H9 (cell line): Measurements from ENCODE around the gene TNKS1BP1. TPM values are rescaled to one million over a fixed set of nuclear protein-coding genes. Genes with fewer than 3 reads are reported as not detected.
A peak's percentile ranks its signal among the peaks of the same experiment; 100 is the strongest.

Source experiments
- DNase-seq: peaks from one replicate; pipeline ENCODE4 v3.0.0-alpha.2; 2017
- H2AFZ ChIP-seq: one replicate; pipeline ENCODE4 v1.6.1; 2013; ENCODE audit warnings: mild to moderate bottlenecking, low read length, control low read depth, moderate library complexity
- H2AK5ac ChIP-seq: 2 replicates; pipeline ENCODE4 v1.6.1; 2013; ENCODE audit warnings: low read length, control low read depth, mixed read lengths; ENCODE audit not compliant: insufficient read length
- H2BK120ac ChIP-seq: one replicate; pipeline ENCODE4 v1.6.1; 2013; ENCODE audit warnings: low read depth, mild to moderate bottlenecking, low read length, control low read depth, inconsistent platforms; ENCODE audit not compliant: poor library complexity, severe bottlenecking
- H2BK12ac ChIP-seq: 2 replicates; pipeline ENCODE4 v1.6.1; 2013; ENCODE audit warnings: low read length, control low read depth, mixed read lengths, low read depth; ENCODE audit not compliant: insufficient read length
- H2BK15ac ChIP-seq: 2 replicates; pipeline ENCODE4 v1.6.1; 2013; ENCODE audit warnings: low read depth, low read length, control low read depth
- H2BK20ac ChIP-seq: one replicate; pipeline ENCODE4 v1.6.1; 2013; ENCODE audit warnings: low read depth, mild to moderate bottlenecking, low read length, control low read depth, inconsistent platforms; ENCODE audit not compliant: poor library complexity, severe bottlenecking
- H2BK5ac ChIP-seq: 2 replicates; pipeline ENCODE4 v1.6.1; 2013; ENCODE audit warnings: low read length, control low read depth, mixed read lengths; ENCODE audit not compliant: insufficient read length
- H3K14ac ChIP-seq: 2 replicates; pipeline ENCODE4 v1.6.1; 2013; ENCODE audit warnings: low read length, control low read depth; ENCODE audit not compliant: insufficient read depth
- H3K18ac ChIP-seq: 2 replicates; pipeline ENCODE4 v1.6.1; 2013; ENCODE audit warnings: low read depth, mild to moderate bottlenecking, mixed read lengths, low read length, control low read depth; ENCODE audit not compliant: insufficient read length
- H3K23ac ChIP-seq: 2 replicates; pipeline ENCODE4 v1.6.1; 2013; ENCODE audit warnings: low read length, control low read depth, mixed read lengths, low read depth; ENCODE audit not compliant: insufficient read length
- H3K23me2 ChIP-seq: 2 replicates; pipeline ENCODE4 v1.6.1; 2013; ENCODE audit warnings: low read depth, mild to moderate bottlenecking, mixed read lengths, low read length, control low read depth; ENCODE audit not compliant: insufficient read length, poor library complexity, severe bottlenecking
- H3K27ac ChIP-seq: 2 replicates; pipeline ENCODE4 v1.5.1; 2013; ENCODE audit warnings: low read length, control low read depth, mixed read lengths, low read depth; ENCODE audit not compliant: insufficient read length
- H3K27me3 ChIP-seq: 2 replicates; pipeline ENCODE4 v1.6.1; 2013; ENCODE audit warnings: low read length, control low read depth, inconsistent platforms; ENCODE audit not compliant: insufficient read depth
- H3K4ac ChIP-seq: 2 replicates; pipeline ENCODE4 v1.6.1; 2013; ENCODE audit warnings: low read depth, mild to moderate bottlenecking, control low read depth, inconsistent platforms, low read length, moderate library complexity
- H3K4me1 ChIP-seq: 2 replicates; pipeline ENCODE4 v1.6.1; 2013; ENCODE audit warnings: low read length, control low read depth, inconsistent platforms; ENCODE audit not compliant: insufficient read depth
- H3K4me2 ChIP-seq: 2 replicates; pipeline ENCODE4 v1.6.1; 2013; ENCODE audit warnings: low read length, control low read depth, mixed read lengths; ENCODE audit not compliant: insufficient read length, insufficient read depth
- H3K56ac ChIP-seq: 2 replicates; pipeline ENCODE4 v1.6.1; 2013; ENCODE audit warnings: low read depth, mild to moderate bottlenecking, mixed read lengths, low read length, control low read depth; ENCODE audit not compliant: insufficient read length
- H3K79me1 ChIP-seq: 2 replicates; pipeline ENCODE4 v1.6.1; 2013; ENCODE audit warnings: low read depth, mild to moderate bottlenecking, moderate library complexity, low read length, control low read depth, inconsistent platforms; ENCODE audit not compliant: insufficient read depth, poor library complexity, severe bottlenecking
- H3K79me2 ChIP-seq: 2 replicates; pipeline ENCODE4 v1.6.1; 2013; ENCODE audit warnings: low read length, control low read depth, inconsistent platforms; ENCODE audit not compliant: insufficient read depth
- H3K9ac ChIP-seq: 2 replicates; pipeline ENCODE4 v1.6.1; 2013; ENCODE audit warnings: low read length, control low read depth, mixed read lengths; ENCODE audit not compliant: insufficient read length; ENCODE audit errors: extremely low read depth
- H3K9me3 ChIP-seq: one replicate; pipeline ENCODE4 v1.6.1; 2013; ENCODE audit warnings: low read depth, low read length, inconsistent platforms; ENCODE audit not compliant: control insufficient read depth
- H3T11ph ChIP-seq: one replicate; pipeline ENCODE4 v1.6.1; 2013; ENCODE audit warnings: mild to moderate bottlenecking, low read length, control low read depth, inconsistent platforms
- H4K20me1 ChIP-seq: one replicate; pipeline ENCODE4 v1.6.1; 2013; ENCODE audit not compliant: control insufficient read depth, insufficient read length, insufficient read depth
- H4K5ac ChIP-seq: 2 replicates; pipeline ENCODE4 v1.6.1; 2013; ENCODE audit warnings: low read depth, mild to moderate bottlenecking, mixed read lengths, low read length, control low read depth; ENCODE audit not compliant: insufficient read length
- H4K8ac ChIP-seq: replicated peaks from 2 replicates; pipeline ENCODE4 v1.6.1; 2013; ENCODE audit warnings: low read length, control low read depth, mixed read lengths, low read depth; ENCODE audit not compliant: insufficient read length
- H4K91ac ChIP-seq: 2 replicates; pipeline ENCODE4 v1.6.1; 2013; ENCODE audit warnings: low read depth, mild to moderate bottlenecking, moderate library complexity, mixed read lengths, low read length, control low read depth; ENCODE audit not compliant: insufficient read length
- H3K27ac Mint-ChIP-seq, 3 experiments: 2 replicates in 2 of 3; 3 replicates in 1 of 3; pipeline ENCODE4 v1.8.0; 2020 to 2021; ENCODE audit warnings: mixed read lengths in 3 of 3, mild to moderate bottlenecking in 1 of 3, moderate library complexity in 1 of 3
- H3K27me3 Mint-ChIP-seq: 2 replicates; pipeline ENCODE4 v1.8.0; 2021; ENCODE audit warnings: low read depth, mild to moderate bottlenecking, moderate library complexity, mixed read lengths
- H3K36me3 Mint-ChIP-seq, 3 experiments: 2 replicates in 2 of 3; 3 replicates in 1 of 3; pipeline ENCODE4 v1.8.0; 2020 to 2021; ENCODE audit warnings: low read depth in 3 of 3, mixed read lengths in 3 of 3; ENCODE audit not compliant: insufficient read depth in 1 of 3
- H3K4me1 Mint-ChIP-seq, 2 experiments: 2 replicates each; pipeline ENCODE4 v1.8.0; 2020; ENCODE audit warnings: mixed read lengths in 2 of 2
- H3K4me3 Mint-ChIP-seq, 2 experiments: 2 replicates in 1 of 2; 3 replicates in 1 of 2; pipeline ENCODE4 v1.8.0; 2020 to 2021; ENCODE audit warnings: mild to moderate bottlenecking in 2 of 2, mixed read lengths in 2 of 2, moderate library complexity in 1 of 2
- H3K9me3 Mint-ChIP-seq, 2 experiments: 2 replicates in 1 of 2; 3 replicates in 1 of 2; pipeline ENCODE4 v1.8.0; 2020; ENCODE audit warnings: mild to moderate bottlenecking in 2 of 2, mixed read lengths in 2 of 2, moderate library complexity in 1 of 2
- CTCF ChIP-seq: fragments of 200-600 bp; sonication (generic); conservative IDR thresholded peaks from 3 replicates; pipeline ENCODE4 v1.8.0; 2021; ENCODE audit warnings: antibody characterized with exemption, mild to moderate bottlenecking
- WGBS: extraction: QIAGEN DNeasy Blood & Tissue Kit; methylation state at CpG from one replicate; pipeline ENCODE4 v1.1.7; 2013; ENCODE audit warnings: missing lambda C conversion rate, low lambda C conversion rate, mixed read lengths; ENCODE audit not compliant: insufficient read length; ENCODE audit errors: extremely low coverage; 5-methylcytosine and 5-hydroxymethylcytosine counted together
- total RNA-seq: library from RNA; stranded (reverse); gene quantifications from 2 replicates; pipeline ENCODE4 v1.2.1, GENCODE V29; 2021

Gene TNKS1BP1
- total RNA-seq, 1 experiment from 2014 or later = 130 TPM

- no CpG with 5 or more reads among the region's 12 CpGs for WGBS
- Histone ChIP-seq H3K79me2 (no peaks in the 10 kb centered on the region; the same call in 1 of the 2 replicates), H2BK20ac (no peak overlapping the region), H3K23ac (no peak overlapping the region), H4K20me1 (no peaks in the 10 kb centered on the region), H3K79me1 (no peaks in the 10 kb centered on the region), H4K8ac (no peak overlapping the region), H3K4ac (no peak overlapping the region), H3K18ac (no peak overlapping the region), H2BK12ac (no peak overlapping the region), H4K91ac (no peak overlapping the region), H3K56ac (no peak overlapping the region), H2AK5ac (no peak overlapping the region), H4K5ac (no peak overlapping the region), H3K9ac (no peak overlapping the region), H2BK15ac (no peak overlapping the region), H2BK120ac (no peak overlapping the region), H2BK5ac (no peak overlapping the region), H3K23me2 (peaks cover 2% of the 10 kb centered on the region), H3T11ph (no peak overlapping the region), H3K9me3 (no peaks in the 10 kb centered on the region), H3K27me3 (no peaks in the 10 kb centered on the region), H3K4me1 (peaks cover 3% of the 10 kb centered on the region; the same call in 1 of the 2 replicates), H2AFZ (no peak overlapping the region), H3K4me2 (no peak overlapping the region), H3K14ac (no peak overlapping the region), H3K27ac (no peak overlapping the region)
- DNase-seq = peak; percentile 74
- H3K27me3 Mint-ChIP-seq = peaks cover 23% of the 10 kb centered on the region
- no peak overlapping the region for H3K27ac Mint-ChIP-seq
- peak; percentile 52 for TF ChIP-seq CTCF
- H3K4me1 Mint-ChIP-seq = peaks cover 48 to 57% of the 10 kb centered on the region in 2 experiments
- no peaks in the 10 kb centered on the region for H3K9me3 Mint-ChIP-seq
- no peaks in the 10 kb centered on the region; a peak in 3 of 7 replicates for H3K36me3 Mint-ChIP-seq
- no peak overlapping the region; a peak in 1 of 5 replicates for H3K4me3 Mint-ChIP-seq
Observed at GRCh38 chr11:57340039-57340615, 15.4 kb upstream of the TNKS1BP1 start.
